ENCODE results near the gene RBBP7.

Gene RBBP7

GRCh38 chrX:16828124-16828908 is 41.8 kb downstream of the RBBP7 start:
- FAIRE-seq, result no peak
- DNase-seq (ENCODE audit: extremely low spot score, insufficient read length, low read depth), result no peak

- FAIRE-seq, result no peak
- DNase-seq (ENCODE audit: extremely low spot score, insufficient read length, low read depth), result no peak
These were observed 42.9 kb downstream of the RBBP7 start for GRCh38 chrX:16827225-16827624.

GRCh38 chrX:16826207-16826606 is 44.0 kb downstream of the RBBP7 start:
- no peak for DNase-seq (ENCODE audit: extremely low spot score, insufficient read length, low read depth)
- peak; percentile 86 for FAIRE-seq

DNA sequence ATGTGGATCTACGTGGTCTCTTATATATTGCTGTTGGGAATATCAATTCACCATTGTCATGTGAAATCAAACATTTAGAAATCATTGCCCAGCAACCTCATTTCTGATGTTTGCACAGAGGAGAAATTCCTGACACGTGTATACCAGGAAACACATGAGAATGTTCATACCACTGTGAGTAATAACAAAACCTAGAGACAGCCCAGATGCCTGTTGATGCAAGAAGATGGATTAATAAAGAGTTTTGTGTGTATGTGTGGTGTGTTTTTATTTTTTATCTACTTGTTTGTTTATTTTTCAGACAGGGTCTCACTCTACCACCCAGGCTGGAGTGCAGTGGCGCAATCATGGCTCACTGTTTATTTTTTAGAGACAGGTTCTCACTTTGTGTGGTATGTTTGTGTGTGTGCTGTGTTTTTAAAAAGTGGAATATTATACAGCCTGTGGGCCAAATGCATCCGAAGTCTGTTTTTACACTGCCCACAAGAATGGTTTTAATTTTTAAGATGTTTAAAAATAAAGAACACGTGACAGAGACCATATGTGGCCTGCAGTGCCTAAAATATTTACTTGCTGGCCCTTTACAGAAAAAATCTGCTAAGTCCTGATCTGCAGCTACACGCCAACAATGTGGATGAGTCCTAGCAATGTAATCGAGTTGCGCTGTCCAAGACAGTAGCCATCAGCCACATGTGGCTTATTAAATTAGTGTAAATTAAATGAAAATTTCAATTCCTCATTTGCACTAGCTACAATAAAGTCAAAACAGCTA is 44.7 kb downstream of the RBBP7 start:
- no peak for FAIRE-seq
- DNase-seq (ENCODE audit: extremely low spot score, insufficient read length, low read depth), result no peak

DNA sequence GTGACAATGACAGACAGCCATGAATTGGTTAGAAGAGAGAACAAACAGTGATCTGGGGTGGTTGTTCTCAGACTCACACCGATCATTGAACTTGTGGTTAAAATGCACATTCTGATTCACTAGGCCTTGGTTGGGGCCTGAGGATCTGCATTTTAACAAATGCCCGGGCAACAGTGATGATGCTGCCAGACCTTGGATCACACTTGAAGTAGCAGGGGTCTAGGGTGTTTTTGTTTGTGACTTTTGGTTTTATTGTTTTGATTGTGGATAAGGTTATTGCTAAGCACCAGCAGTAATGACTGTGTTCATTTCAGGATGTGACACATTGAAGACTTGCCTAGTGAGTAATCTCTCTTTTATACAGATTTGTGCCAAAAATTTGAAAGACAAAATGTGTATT is 47.4 kb downstream of the RBBP7 start:
- DNase-seq (ENCODE audit: extremely low spot score, insufficient read length, low read depth) (no peak), FAIRE-seq (no peak)

DNA sequence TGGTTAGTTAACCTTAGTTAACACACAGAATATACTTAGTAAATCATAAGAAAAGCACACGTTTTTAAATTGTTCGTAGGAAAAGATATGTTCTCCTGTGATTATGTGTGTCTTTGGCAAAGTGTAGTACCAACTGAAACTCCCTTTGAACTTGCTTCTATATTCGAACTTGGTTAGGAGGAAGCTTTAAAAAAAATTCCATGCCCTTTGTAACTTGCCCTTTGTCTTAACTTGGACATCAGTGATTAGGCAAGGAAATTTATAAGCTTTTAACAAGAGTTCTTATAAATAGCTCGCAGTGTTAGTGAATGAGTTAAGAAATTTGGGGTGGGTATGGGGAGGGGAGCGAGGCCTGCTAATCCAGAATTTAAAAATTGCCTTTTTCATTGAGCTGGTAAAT is 50.5 kb downstream of the RBBP7 start:
- FAIRE-seq (no peak), DNase-seq (ENCODE audit: extremely low spot score, insufficient read length, low read depth) (no peak)

DNA sequence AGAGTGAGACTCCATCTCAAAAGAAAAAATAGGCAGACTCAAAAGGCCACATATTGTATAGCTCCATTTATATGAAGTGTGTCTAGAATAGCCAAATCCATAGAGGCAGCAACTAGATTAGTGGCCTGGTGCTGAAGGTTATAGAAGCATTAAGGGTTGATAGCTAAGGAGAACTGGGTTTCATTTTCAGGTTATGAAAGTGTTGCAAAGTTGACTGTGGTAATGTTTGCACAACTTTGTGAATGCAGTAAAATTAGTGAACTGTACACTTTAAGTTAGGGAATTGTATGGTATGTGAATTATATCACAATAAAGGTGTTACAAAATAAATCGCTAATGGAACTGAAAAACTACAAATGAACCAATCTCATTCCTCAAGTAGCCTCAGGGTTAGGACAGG is 55.6 kb downstream of the RBBP7 start:
- FAIRE-seq (no peak), DNase-seq (ENCODE audit: extremely low spot score, insufficient read length, low read depth) (no peak)

- FAIRE-seq (no peak), DNase-seq (ENCODE audit: extremely low spot score, insufficient read length, low read depth) (no peak)
These were observed 62.1 kb downstream of the RBBP7 start for GRCh38 chrX:16807976-16808542.

GRCh38 chrX:16807548-16807947 is 62.6 kb downstream of the RBBP7 start:
- FAIRE-seq, result no peak
- DNase-seq (ENCODE audit: extremely low spot score, insufficient read length, low read depth), result no peak

DNA sequence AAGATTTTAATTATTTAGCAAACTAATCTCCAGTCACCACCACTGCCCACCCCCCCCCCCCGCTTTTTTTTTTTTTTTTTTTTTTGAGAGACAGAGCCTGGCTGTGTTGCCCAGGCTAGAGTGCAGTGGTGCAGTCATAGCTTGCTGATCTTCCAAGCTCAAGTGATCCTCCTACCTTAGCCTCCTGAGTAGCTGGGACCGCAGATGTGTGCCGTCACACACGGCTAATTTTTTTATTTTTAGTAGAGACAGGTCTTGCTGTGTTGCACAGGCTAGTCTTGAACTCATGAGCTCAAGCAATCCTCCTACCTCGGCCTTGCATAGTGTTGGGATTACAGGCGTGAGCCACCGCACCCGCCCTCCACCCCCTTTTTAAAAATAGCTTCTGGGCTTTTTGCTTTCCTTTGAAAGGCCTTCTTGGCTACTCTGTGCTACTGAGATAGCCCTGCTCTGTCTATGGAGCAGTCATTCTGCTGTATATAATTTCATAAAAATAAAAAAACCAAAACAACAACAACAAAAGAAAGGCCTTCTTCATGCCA is 65.2 kb downstream of the RBBP7 start:
- DNase-seq (ENCODE audit: extremely low spot score, insufficient read length, low read depth), result no peak
- no peak for FAIRE-seq

DNA sequence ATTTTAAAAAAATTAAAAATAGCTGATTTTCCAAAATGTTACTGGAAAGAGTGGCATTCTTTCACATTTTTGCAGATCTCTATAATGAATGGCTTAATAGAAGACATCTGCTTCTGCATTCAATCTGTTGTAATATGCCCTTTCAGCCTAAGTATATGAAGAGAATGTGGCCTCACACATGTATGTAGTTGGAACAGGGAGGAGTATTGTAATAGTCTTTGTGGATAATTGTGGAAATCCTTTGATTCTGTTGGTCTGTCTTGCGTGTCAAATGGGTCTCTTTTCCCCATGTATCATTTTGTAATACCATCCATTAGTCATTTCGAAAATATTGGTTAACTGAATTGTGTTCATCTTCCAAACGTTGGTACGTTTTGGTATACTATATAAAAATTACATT is 72.3 kb downstream of the RBBP7 start:
- no peak for FAIRE-seq
- DNase-seq (ENCODE audit: extremely low spot score, insufficient read length, low read depth), result no peak

DNA sequence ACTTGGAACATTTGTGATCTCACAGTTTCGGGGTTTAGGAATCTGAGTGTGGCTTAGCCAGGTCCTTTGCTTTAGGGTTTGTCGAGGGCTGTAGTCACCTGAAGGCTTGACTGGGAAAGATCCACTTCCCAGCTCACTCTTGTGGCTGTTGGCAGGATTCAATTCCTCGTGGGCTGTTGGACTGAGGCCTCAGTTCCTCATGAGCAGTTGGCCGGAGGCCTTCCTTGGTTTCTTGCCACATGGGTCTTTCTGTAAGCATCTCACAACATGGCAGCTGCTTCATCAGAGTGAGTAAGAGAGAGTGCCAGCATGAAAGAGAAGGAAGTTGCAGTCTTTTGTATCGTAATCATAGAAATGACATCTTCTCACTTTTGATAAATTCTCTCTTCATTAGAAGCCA is 72.8 kb downstream of the RBBP7 start:
- DNase-seq (ENCODE audit: extremely low spot score, insufficient read length, low read depth) (no peak), FAIRE-seq (no peak)

DNA sequence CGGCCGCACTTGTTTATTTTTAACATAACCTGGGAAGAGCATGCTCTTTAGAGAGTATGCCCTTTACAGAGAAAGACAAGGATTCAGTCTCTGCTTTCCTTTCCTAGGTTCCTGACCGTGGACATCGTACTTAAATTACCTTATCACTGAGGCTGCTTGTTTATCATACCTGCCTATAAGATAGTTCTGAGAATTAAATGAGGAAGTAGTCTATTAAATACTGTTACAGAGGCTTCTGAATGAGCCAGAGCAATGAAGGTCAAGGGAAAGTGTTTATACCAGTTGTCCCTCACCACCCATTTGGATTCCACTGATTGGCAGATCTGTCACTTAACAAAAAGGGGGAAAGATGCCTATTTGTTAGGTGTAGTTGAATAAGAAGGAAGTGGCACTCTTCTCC is 73.9 kb downstream of the RBBP7 start:
- no peak for DNase-seq (ENCODE audit: extremely low spot score, insufficient read length, low read depth)
- no peak for FAIRE-seq

Data from GM18507 (cell line).